Stimulated activated CD4-positive, alpha-beta T cell treated with anti-CD3 and anti-CD28 coated beads, Interleukin-15, amount 100 ng/mL, for 48 hours (primary cell): ENCODE data around the gene VIPR2.
"Not testable (repeated sequence)": the region's sequence is repeated elsewhere in the genome, so short reads cannot be mapped to it uniquely, and the experiment has no call there.

Experiments used
- DNase-seq, 2 donors: peaks; one replicate each; pipeline ENCODE4 v3.0.0-alpha.2; 2020; ENCODE audit warnings: low read depth in 2 of 2

The VIPR2 gene, protein sequence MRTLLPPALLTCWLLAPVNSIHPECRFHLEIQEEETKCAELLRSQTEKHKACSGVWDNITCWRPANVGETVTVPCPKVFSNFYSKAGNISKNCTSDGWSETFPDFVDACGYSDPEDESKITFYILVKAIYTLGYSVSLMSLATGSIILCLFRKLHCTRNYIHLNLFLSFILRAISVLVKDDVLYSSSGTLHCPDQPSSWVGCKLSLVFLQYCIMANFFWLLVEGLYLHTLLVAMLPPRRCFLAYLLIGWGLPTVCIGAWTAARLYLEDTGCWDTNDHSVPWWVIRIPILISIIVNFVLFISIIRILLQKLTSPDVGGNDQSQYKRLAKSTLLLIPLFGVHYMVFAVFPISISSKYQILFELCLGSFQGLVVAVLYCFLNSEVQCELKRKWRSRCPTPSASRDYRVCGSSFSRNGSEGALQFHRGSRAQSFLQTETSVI

DNA sequence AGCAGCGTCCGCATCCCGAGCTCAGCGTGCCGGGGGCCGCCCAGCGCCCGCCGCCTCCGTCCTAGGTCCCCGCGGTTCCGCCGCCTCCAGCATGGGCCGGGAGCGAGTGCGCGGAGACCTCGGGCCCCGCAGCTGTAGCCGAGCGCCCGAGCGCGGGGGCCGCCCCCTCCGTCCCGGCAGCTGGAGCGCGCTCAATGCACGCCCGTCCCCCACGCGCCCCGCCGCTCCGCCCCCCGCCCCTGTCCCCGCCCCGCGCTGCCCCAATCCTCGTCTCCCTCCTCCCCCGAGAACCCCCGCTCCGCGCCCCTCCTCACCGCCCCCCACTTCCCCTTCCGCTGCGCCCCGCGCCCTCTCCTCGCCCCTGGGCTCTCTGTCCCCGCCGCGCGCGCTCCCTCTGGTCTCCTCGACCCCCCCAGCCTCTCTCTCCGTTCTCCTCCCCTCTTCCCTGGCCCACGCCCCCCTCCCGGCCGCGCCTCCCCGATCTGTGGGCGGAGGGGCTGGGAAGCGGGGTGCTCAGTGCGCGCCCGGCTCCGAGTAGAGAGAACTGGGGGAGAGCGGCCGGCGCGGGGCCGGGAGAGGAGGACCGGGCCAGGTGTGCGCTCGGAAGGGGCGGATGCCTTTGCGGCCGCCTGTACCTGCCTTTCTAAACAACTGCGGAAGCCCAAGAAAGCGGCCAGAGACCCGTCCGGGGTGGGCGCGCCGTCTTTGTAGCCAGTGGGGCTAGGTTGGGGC is at the start of gene VIPR2:
TSS of gene VIPR2 (minus strand) at position 110 of the 732 bp plus-strand sequence. CDS start at position 14, 96 bp downstream.
- peak in 1 of 2 donors; percentile 7 for DNase-seq

GRCh38 chr7:159193543-159194090 is 49.0 kb upstream of the VIPR2 start:
- no peak for DNase-seq

- no peak for DNase-seq
Measured at GRCh38 chr7:159192725-159193453, 48.2 kb upstream of the VIPR2 start.

GRCh38 chr7:159192013-159192412 is 47.3 kb upstream of the VIPR2 start:
- no peak for DNase-seq

DNA sequence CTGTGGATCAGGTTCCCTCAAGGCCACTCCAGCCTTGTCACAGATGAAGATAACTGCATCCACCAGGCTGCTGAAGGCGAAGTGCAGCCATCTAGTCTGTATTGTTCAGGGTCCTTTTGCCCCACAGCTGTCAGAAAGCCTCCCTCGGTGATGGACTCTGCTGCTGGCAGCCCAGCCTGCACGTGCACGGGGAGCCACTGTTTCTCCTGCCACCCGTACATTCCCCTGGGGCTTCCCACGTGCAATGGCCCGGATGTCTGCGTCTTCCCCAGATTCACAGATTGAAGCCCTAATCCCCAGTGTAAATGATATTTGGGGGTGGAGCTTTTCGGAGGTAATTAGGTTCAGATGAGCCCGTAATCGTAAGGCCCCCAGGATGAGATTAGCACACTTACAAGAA is 46.6 kb upstream of the VIPR2 start:
- no peak for DNase-seq

GRCh38 chr7:159188011-159188410 is 43.3 kb upstream of the VIPR2 start:
- no peak for DNase-seq

DNA sequence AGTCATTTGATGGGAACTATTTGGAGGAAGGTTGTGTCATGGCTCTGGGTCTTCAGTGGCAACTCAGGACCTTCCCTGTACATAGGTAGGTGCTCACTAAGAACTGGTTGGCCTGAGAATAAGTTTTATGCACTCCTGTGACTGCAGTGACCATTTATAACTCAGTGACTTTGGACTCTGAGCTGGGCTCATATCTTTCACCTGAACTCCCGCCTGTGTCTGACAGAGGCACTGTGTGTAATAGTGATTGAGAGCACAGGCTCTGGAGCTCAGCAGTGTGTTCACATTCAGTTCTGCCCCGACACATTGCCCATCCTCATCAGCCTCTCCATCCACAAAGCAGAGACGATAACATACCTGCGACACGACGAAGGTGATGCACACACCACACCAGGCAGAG is 34.6 kb upstream of the VIPR2 start:
- no peak for DNase-seq

GRCh38 chr7:159177284-159177953 is 32.8 kb upstream of the VIPR2 start:
- no peak for DNase-seq

DNA sequence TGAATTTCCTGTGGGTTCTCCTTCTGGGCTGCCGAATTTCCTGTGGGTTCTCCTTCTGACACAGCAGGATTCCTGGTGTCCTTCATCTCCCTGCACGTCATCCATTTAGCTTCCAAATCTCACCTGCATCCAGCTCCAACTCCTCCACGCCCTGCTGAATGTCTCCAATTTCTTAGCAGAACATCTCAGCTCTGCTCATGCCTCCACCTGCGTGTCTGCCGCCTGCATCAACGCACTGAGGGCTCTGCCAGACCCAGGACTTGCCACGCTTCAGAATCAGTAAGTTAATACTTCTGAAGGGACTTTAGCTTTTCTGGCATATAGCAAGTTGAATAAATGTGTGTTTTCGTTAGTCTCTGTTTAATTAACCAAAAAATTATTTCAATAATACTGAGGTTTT is 31.1 kb upstream of the VIPR2 start:
- DNase-seq: no peak

GRCh38 chr7:159175100-159175499 is 30.4 kb upstream of the VIPR2 start:
- DNase-seq: not testable (repeated sequence)

DNA sequence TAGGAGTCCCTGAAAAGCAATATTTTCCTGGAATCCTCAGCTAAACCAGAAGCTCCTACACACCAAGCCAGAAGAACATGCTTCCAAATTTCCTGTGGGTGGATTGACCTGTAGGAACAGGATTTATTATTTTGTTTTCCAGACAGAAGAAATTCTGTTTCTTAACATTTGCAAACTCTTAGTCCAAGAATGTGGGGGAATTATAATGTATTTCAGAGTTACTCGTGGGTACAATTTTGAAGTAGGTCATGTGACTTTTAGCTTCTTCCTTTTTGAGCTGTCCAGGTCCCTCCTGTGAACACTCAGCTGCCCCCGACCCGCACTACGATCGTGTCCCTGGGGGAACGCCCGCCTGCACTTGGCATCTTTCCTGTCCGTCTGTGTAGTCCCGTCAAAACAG is 27.7 kb upstream of the VIPR2 start:
- no peak for DNase-seq

- DNase-seq: no peak
Measured at GRCh38 chr7:159169391-159169790, 24.7 kb upstream of the VIPR2 start.

DNA sequence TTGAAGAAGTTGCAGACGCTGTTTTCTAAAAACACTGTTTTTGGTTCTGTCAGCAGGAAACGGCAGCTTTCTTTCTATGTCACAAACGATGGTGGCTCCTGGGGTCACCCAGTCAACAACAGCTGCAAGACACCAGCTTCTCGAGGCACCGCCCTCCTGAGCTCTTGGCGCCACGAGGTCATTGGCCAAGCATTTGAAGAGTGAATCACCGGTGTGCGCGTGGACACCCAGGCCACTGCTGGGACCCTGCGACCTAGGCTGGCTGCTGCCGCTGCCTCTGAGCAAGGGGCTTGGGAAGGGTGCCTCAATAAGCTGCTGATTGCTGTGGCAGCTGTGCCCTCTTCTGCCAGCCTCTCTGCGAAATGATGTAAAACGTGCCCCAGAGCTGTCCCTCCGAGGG is 22.5 kb upstream of the VIPR2 start:
- DNase-seq: no peak

GRCh38 chr7:159166530-159166929 is 21.9 kb upstream of the VIPR2 start:
- DNase-seq: no peak

GRCh38 chr7:159165352-159165751 is 20.7 kb upstream of the VIPR2 start:
- DNase-seq: no peak

GRCh38 chr7:159163703-159164301 is 19.1 kb upstream of the VIPR2 start:
- not testable (repeated sequence) for DNase-seq

- DNase-seq: not testable (repeated sequence)
Measured at GRCh38 chr7:159162050-159162626, 17.5 kb upstream of the VIPR2 start.

- no peak for DNase-seq
Measured at GRCh38 chr7:159160450-159160849, 15.8 kb upstream of the VIPR2 start.

DNA sequence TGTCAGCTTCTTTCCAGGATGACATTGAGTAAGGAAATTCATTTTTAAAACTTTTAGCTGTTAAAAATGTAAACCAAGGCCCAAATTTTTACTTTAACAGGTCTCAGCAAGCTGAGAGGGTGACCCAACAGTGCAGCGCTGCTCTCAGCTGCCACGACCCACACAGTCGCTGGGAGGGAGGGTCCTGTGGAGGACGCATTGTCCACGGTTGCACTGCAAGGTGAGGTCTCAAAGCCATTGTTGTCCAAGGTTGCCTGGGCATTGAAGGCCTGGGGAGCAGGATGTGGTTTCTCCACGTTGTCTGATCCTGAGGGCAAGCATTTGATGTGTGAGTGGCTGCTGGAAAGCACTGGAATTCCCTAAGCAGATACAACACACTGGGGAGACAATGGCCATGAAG is 15.1 kb upstream of the VIPR2 start:
- DNase-seq: no peak

DNA sequence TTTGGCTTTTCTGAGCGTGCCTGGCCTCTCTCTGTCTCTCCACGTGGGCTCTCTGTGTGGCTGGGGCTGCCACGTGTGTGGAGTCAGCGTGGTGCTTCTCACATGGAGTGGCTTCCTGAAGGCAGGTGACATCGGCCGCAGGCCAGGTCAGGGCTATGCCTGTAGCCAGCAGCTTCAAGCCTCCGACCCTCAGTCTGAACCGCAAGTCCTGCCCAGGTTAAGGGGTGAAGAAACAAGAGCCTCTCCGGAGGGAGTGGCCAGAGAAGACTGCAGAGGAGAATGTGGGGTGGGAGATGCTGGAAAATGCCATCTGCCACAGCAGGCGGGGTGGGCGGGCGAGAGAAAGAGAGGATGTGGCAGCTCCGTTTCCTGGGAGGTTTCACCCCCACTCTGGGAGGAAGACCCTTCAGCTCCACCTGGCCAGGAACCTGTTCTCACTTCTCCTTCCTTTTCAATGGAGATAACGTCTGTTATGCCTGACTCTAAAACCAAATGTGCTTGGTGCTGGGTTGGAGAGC is 14.3 kb upstream of the VIPR2 start:
- no peak for DNase-seq
